A673 (cell line): ENCODE data around the gene ZNF8.

Experiments used
- EZH2 ChIP-seq: fragments of 200-600 bp; sonication (generic); IDR thresholded peaks from 2 replicates; pipeline ENCODE4 v1.6.1; 2017; ENCODE audit warnings: borderline replicate concordance, low read depth, mild to moderate bottlenecking, mixed read lengths, antibody characterized with exemption, low read length; ENCODE audit not compliant: poor library complexity, severe bottlenecking
- TF ChIP-seq, protein P1 (sequence below): fragments of 300-800, 200-600 bp; sonication (generic); conservative IDR thresholded peaks from 2 replicates; pipeline ENCODE4 v1.5.1; 2017; ENCODE audit warnings: low read depth, mild to moderate bottlenecking, antibody characterized with exemption, low read length, moderate library complexity, mixed read lengths

- TF ChIP-seq, protein P1, sequence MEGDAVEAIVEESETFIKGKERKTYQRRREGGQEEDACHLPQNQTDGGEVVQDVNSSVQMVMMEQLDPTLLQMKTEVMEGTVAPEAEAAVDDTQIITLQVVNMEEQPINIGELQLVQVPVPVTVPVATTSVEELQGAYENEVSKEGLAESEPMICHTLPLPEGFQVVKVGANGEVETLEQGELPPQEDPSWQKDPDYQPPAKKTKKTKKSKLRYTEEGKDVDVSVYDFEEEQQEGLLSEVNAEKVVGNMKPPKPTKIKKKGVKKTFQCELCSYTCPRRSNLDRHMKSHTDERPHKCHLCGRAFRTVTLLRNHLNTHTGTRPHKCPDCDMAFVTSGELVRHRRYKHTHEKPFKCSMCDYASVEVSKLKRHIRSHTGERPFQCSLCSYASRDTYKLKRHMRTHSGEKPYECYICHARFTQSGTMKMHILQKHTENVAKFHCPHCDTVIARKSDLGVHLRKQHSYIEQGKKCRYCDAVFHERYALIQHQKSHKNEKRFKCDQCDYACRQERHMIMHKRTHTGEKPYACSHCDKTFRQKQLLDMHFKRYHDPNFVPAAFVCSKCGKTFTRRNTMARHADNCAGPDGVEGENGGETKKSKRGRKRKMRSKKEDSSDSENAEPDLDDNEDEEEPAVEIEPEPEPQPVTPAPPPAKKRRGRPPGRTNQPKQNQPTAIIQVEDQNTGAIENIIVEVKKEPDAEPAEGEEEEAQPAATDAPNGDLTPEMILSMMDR, result no peak
- no peak for TF ChIP-seq EZH2
Observed at GRCh38 chr19:58262922-58263296, 15.8 kb upstream of the ZNF8 start.
